Measurements from ENCODE around the gene TYSND1. TPM values are rescaled to one million over a fixed set of nuclear protein-coding genes. Genes with fewer than 3 reads are reported as not detected.

The TYSND1 gene
- total RNA-seq, 1 experiment from 2014 or later = 29.8 TPM

DNA sequence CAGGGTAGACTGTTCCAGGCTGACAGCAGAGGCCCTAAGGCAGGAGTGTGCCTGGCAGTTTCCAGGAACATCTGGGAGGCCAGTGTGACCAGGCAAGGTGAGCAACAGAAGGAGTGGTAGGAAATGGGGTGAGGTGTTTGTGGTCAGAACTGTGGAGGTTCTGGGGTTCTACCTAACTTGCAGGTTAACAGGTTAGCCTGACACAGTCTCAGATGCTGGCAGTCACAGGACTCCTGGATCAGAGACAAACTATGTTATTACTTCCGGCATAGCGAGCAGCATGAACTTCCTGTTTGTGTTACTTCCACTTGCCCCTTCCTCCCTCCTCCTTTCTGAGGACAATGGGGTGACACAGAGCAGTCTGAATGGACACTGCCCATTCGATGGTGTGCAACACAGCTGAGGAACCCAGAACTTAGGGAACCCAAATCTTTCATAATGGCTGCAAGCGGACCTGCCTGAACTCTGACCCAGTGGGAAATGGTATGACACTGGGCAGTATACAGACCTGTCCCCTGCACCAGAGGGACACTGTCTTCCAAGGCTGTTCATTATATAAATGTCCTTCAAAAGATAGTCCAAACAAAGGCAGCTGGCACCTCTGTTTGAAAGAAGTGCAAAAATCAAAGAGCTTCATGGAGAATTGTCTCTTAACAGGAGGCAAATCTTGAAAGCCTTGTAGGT is 27.7 kb upstream of the TYSND1 start:
- H3K4me1 Mint-ChIP-seq (ENCODE audit: low read depth, unreplicated experiment) = peaks cover 3% of the 10 kb centered on the region

GRCh38 chr10:70169649-70170364 is 23.3 kb upstream of the TYSND1 start:
- peak in 1 of 2 experiments; percentile 33 for DNase-seq
- H3K4me3 Mint-ChIP-seq (ENCODE audit: unreplicated experiment) = peak overlapping the region; percentile 96
- H3K4me1 Mint-ChIP-seq (ENCODE audit: low read depth, unreplicated experiment) = peaks cover 24% of the 10 kb centered on the region
- no peaks in the 10 kb centered on the region for H3K9me3 Mint-ChIP-seq (ENCODE audit: unreplicated experiment)
- TF ChIP-seq, protein P1, sequence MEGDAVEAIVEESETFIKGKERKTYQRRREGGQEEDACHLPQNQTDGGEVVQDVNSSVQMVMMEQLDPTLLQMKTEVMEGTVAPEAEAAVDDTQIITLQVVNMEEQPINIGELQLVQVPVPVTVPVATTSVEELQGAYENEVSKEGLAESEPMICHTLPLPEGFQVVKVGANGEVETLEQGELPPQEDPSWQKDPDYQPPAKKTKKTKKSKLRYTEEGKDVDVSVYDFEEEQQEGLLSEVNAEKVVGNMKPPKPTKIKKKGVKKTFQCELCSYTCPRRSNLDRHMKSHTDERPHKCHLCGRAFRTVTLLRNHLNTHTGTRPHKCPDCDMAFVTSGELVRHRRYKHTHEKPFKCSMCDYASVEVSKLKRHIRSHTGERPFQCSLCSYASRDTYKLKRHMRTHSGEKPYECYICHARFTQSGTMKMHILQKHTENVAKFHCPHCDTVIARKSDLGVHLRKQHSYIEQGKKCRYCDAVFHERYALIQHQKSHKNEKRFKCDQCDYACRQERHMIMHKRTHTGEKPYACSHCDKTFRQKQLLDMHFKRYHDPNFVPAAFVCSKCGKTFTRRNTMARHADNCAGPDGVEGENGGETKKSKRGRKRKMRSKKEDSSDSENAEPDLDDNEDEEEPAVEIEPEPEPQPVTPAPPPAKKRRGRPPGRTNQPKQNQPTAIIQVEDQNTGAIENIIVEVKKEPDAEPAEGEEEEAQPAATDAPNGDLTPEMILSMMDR (IDR thresholded peaks at IDR 0.05; ENCODE audit: insufficient read depth in 1 of 2, low read depth in 1 of 2, low read length in 1 of 2, severe bottlenecking in 1 of 2, unreplicated experiment in 1 of 2) = no peak
- no peaks in the 10 kb centered on the region for H3K27me3 Mint-ChIP-seq (ENCODE audit: insufficient read depth, unreplicated experiment)
- Histone ChIP-seq H3K27me3 (replicated peaks; ENCODE audit: control insufficient read depth, insufficient read depth, low read length) (no peaks in the 10 kb centered on the region), H3K36me3 (ENCODE audit: control insufficient read depth, insufficient read depth, low read length) (peaks cover 2% of the 10 kb centered on the region), H3K4me1 (peaks cover 5% of the 10 kb centered on the region), H3K9me3 (no peaks in the 10 kb centered on the region), H3K4me3 (ENCODE audit: low read depth, low read length) (peak overlapping the region; percentile 66)
- peak overlapping the region; percentile 98 for H3K27ac Mint-ChIP-seq (ENCODE audit: unreplicated experiment)
- H3K36me3 Mint-ChIP-seq (ENCODE audit: insufficient read depth, unreplicated experiment) = peaks cover 62% of the 10 kb centered on the region
- POLR2A ChIA-PET = interaction anchor here (0.5 to 3.7 kb wide), 23 partner anchors 8 to 370 kb away, joined by 3 to 128 read pairs (median 4); partner anchors contain the start of genes EIF4EBP2, PPA1 and TYSND1
- CTCF ChIA-PET = interaction anchor here (0.6 to 2.8 kb wide), 8 partner anchors 18 to 255 kb away, joined by 3 to 69 read pairs (median 4); partner anchors contain the start of gene TYSND1
- BruUV-seq (replicated peaks) = no TSS peak
- intact Hi-C loops (cut with micrococcal nuclease; ENCODE audit: unreplicated experiment) = loop anchor here (1.0 kb wide), 3 partner anchors 24 to 63 kb away; partner anchors contain the start of genes AIFM2, PPA1 and TYSND1

More for the DNA sequence above, 27.7 kb upstream of the TYSND1 start:
- Mint-ChIP-seq H3K27me3 (ENCODE audit: insufficient read depth, unreplicated experiment) (no peaks in the 10 kb centered on the region), H3K4me3 (ENCODE audit: unreplicated experiment) (no peak overlapping the region), H3K27ac (ENCODE audit: unreplicated experiment) (no peak overlapping the region), H3K9me3 (ENCODE audit: unreplicated experiment) (peaks cover under 1% of the 10 kb centered on the region), H3K36me3 (ENCODE audit: insufficient read depth, unreplicated experiment) (peaks cover 22% of the 10 kb centered on the region)
- ChIA-PET POLR2A (interaction anchor here (0.9 kb wide), 1 partner anchor 28 kb away, joined by 3 read pairs; the partner anchor contains the start of gene TYSND1), CTCF (no interaction called here)
- TF ChIP-seq, protein P1 (IDR thresholded peaks at IDR 0.05; ENCODE audit: insufficient read depth in 1 of 2, low read depth in 1 of 2, low read length in 1 of 2, severe bottlenecking in 1 of 2, unreplicated experiment in 1 of 2) = no peak
- H3K4me1 ChIP-seq = peaks cover 5% of the 10 kb centered on the region
- BruUV-seq (replicated peaks) = no TSS peak
- H3K36me3 ChIP-seq (ENCODE audit: control insufficient read depth, insufficient read depth, low read length) = no peaks in the 10 kb centered on the region
- intact Hi-C loops (cut with micrococcal nuclease; ENCODE audit: unreplicated experiment) = no loop called here
- no peak overlapping the region for H3K4me3 ChIP-seq (ENCODE audit: low read depth, low read length)
- DNase-seq = no peak
- H3K9me3 ChIP-seq = peaks cover 3% of the 10 kb centered on the region
- no peaks in the 10 kb centered on the region for H3K27me3 ChIP-seq (replicated peaks; ENCODE audit: control insufficient read depth, insufficient read depth, low read length)

- no peaks in the 10 kb centered on the region for H3K9me3 Mint-ChIP-seq (ENCODE audit: unreplicated experiment)
- ChIA-PET CTCF (interaction anchor here (2.1 to 2.8 kb wide), 2 partner anchors 22 to 23 kb away, joined by 9 to 69 read pairs; partner anchors contain the start of gene TYSND1), POLR2A (interaction anchor here (0.6 to 3.7 kb wide), 3 partner anchors 18 to 85 kb away, joined by 3 to 128 read pairs (median 5); partner anchors contain the start of gene TYSND1)
- no peaks in the 10 kb centered on the region for H3K27me3 Mint-ChIP-seq (ENCODE audit: insufficient read depth, unreplicated experiment)
- H3K4me1 Mint-ChIP-seq (ENCODE audit: low read depth, unreplicated experiment) = peaks cover 27% of the 10 kb centered on the region
- DNase-seq = no peak
- Histone ChIP-seq H3K36me3 (ENCODE audit: control insufficient read depth, insufficient read depth, low read length) (peaks cover 2% of the 10 kb centered on the region), H3K27me3 (replicated peaks; ENCODE audit: control insufficient read depth, insufficient read depth, low read length) (no peaks in the 10 kb centered on the region), H3K4me1 (peaks cover 5% of the 10 kb centered on the region), H3K4me3 (ENCODE audit: low read depth, low read length) (peak overlapping the region; percentile 66), H3K9me3 (no peaks in the 10 kb centered on the region)
- TF ChIP-seq, protein P1 (IDR thresholded peaks at IDR 0.05; ENCODE audit: insufficient read depth in 1 of 2, low read depth in 1 of 2, low read length in 1 of 2, severe bottlenecking in 1 of 2, unreplicated experiment in 1 of 2) = no peak
- no TSS peak for BruUV-seq (replicated peaks)
- peak overlapping the region; percentile 98 for H3K27ac Mint-ChIP-seq (ENCODE audit: unreplicated experiment)
- intact Hi-C loops (cut with micrococcal nuclease; ENCODE audit: unreplicated experiment) = no loop called here
- H3K4me3 Mint-ChIP-seq (ENCODE audit: unreplicated experiment) = peak overlapping the region; percentile 96
- H3K36me3 Mint-ChIP-seq (ENCODE audit: insufficient read depth, unreplicated experiment) = peaks cover 68% of the 10 kb centered on the region
Measured at GRCh38 chr10:70169011-70169410, 22.5 kb upstream of the TYSND1 start.

Measured in Caco-2 (cell line).